ENCODE results near the gene MZT2A.
"Not testable (repeated sequence)": the region's sequence is repeated elsewhere in the genome, so short reads cannot be mapped to it uniquely, and the experiment has no call there.

The MZT2A gene

GRCh38 chr2:131493199-131493968 lies 1.2 kb upstream of the MZT2A start:
- Histone ChIP-seq H3K4me1 (ENCODE audit: insufficient read depth, insufficient read length) (peaks cover 10% of the 10 kb centered on the region), H3K4me3 (ENCODE audit: insufficient read length, low read depth) (peak overlapping the region; percentile 98), H3K9me3 (ENCODE audit: insufficient read depth, low read length) (no peaks in the 10 kb centered on the region), H3K9ac (ENCODE audit: insufficient read length, low read depth) (peak overlapping the region; percentile 99), H3K36me3 (ENCODE audit: insufficient read depth, insufficient read length, low read length) (peaks cover 50% of the 10 kb centered on the region), H3K27me3 (ENCODE audit: insufficient read depth, insufficient read length) (no peaks in the 10 kb centered on the region)
- no peak for DNase-seq (ENCODE audit: low read depth, low spot score)
- TF ChIP-seq ZNF274 (IDR thresholded peaks at IDR 0.05; ENCODE audit: low read depth, low read length) (no peak), YY1 (IDR thresholded peaks at IDR 0.05; ENCODE audit: insufficient read depth, insufficient read length) (no peak), SUZ12 (IDR thresholded peaks at IDR 0.05; ENCODE audit: extremely low read depth, insufficient read depth, insufficient read length) (no peak)

DNA sequence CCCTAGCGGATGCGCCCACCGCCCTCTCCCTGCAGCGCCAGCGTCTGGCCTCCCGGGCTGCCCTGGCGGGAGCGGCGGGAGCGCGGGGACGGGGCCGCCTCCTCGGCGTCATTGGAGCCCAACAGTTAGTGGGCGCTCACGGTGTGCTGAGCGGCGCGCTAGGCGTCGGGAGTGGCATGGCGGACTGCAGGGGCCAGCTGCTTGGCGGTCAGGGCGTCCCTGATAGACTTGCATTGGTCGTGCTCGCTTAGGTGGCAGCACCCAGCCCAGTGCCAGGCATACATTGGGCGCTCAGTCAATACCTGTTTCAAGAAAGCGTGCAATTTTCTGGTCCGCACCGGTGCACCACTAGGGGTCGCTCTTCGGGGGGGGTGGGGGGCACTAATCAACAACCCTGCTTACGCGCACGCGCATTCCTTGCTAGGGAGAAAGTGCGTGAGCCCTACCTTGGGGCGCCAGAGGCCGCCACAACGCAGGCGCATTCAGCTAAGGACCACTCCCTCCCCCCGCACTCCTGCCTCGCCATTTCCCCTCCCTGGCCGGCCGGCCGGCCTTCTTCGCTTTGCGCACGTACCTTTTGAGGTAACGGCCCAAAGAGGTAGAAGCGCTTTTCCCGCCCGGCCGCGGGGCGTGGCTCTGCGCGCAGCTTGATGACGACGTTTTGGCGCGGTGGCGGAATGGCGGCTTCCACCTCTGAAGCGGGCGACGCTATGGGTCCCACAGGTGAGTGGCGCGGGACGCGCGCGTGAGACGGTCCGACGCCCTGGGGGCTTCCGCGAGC lies 411 bp upstream of the MZT2A start:
- Histone ChIP-seq H3K27me3 (ENCODE audit: insufficient read depth, insufficient read length) (no peaks in the 10 kb centered on the region), H3K9me3 (ENCODE audit: insufficient read depth, low read length) (no peaks in the 10 kb centered on the region), H3K4me1 (ENCODE audit: insufficient read depth, insufficient read length) (peaks cover 12% of the 10 kb centered on the region), H3K4me3 (ENCODE audit: insufficient read length, low read depth) (peak overlapping the region; percentile 98), H3K36me3 (ENCODE audit: insufficient read depth, insufficient read length, low read length) (peaks cover 50% of the 10 kb centered on the region), H3K9ac (ENCODE audit: insufficient read length, low read depth) (peak overlapping the region; percentile 99)
- TF ChIP-seq ZNF274 (IDR thresholded peaks at IDR 0.05; ENCODE audit: low read depth, low read length) (no peak), SUZ12 (IDR thresholded peaks at IDR 0.05; ENCODE audit: extremely low read depth, insufficient read depth, insufficient read length) (no peak), YY1 (IDR thresholded peaks at IDR 0.05; ENCODE audit: insufficient read depth, insufficient read length) (peak; percentile 78)
- DNase-seq (ENCODE audit: low read depth, low spot score): peak; percentile 93

DNA sequence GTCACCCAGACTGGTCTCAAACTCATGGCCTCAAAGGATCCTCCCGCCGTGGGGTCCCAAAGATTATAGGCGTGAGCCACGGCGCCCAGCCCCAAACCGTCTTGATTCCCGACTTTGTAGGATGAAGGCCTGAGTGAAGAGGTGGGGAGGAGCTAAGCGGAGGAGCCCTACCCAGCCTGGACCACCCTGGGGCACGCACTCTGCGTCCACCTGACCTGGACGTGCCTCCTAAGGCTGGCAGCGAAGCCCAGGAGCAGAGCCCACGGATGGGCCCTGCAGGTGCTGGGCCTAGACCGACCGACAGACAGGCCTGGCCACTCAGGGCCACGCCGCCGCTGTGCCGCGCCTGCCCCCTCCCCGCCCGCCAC lies 744 bp downstream of the MZT2A start:
- Histone ChIP-seq H3K4me1 (ENCODE audit: insufficient read depth, insufficient read length) (peaks cover 12% of the 10 kb centered on the region), H3K4me3 (ENCODE audit: insufficient read length, low read depth) (peak overlapping the region; percentile 55), H3K36me3 (ENCODE audit: insufficient read depth, insufficient read length, low read length) (peaks cover 43% of the 10 kb centered on the region), H3K9ac (ENCODE audit: insufficient read length, low read depth) (peak overlapping the region; percentile 90)
- not testable (repeated sequence) for H3K9me3 ChIP-seq (ENCODE audit: insufficient read depth, low read length); DNase-seq (ENCODE audit: low read depth, low spot score); H3K27me3 ChIP-seq (ENCODE audit: insufficient read depth, insufficient read length)

GRCh38 chr2:131490616-131491468 lies 1.4 kb downstream of the MZT2A start:
- not testable (repeated sequence) for H3K9me3 ChIP-seq (ENCODE audit: insufficient read depth, low read length); H3K27me3 ChIP-seq (ENCODE audit: insufficient read depth, insufficient read length); DNase-seq (ENCODE audit: low read depth, low spot score)
- H3K4me3 ChIP-seq (ENCODE audit: insufficient read length, low read depth): peak overlapping the region; percentile 55
- H3K9ac ChIP-seq (ENCODE audit: insufficient read length, low read depth): peak overlapping the region; percentile 90
- peaks cover 48% of the 10 kb centered on the region for H3K36me3 ChIP-seq (ENCODE audit: insufficient read depth, insufficient read length, low read length)
- H3K4me1 ChIP-seq (ENCODE audit: insufficient read depth, insufficient read length): peaks cover 12% of the 10 kb centered on the region

- Histone ChIP-seq H3K9me3 (ENCODE audit: insufficient read depth, low read length) (no peaks in the 10 kb centered on the region), H3K4me1 (ENCODE audit: insufficient read depth, insufficient read length) (peaks cover 12% of the 10 kb centered on the region), H3K36me3 (ENCODE audit: insufficient read depth, insufficient read length, low read length) (peaks cover 61% of the 10 kb centered on the region), H3K9ac (ENCODE audit: insufficient read length, low read depth) (no peak overlapping the region), H3K27me3 (ENCODE audit: insufficient read depth, insufficient read length) (no peaks in the 10 kb centered on the region), H3K4me3 (ENCODE audit: insufficient read length, low read depth) (no peak overlapping the region)
- TF ChIP-seq SUZ12 (IDR thresholded peaks at IDR 0.05; ENCODE audit: extremely low read depth, insufficient read depth, insufficient read length) (no peak), ZNF274 (IDR thresholded peaks at IDR 0.05; ENCODE audit: low read depth, low read length) (no peak), YY1 (IDR thresholded peaks at IDR 0.05; ENCODE audit: insufficient read depth, insufficient read length) (no peak)
- no peak for DNase-seq (ENCODE audit: low read depth, low spot score)
These were observed 3.6 kb downstream of the MZT2A start for GRCh38 chr2:131488306-131489205.

DNA sequence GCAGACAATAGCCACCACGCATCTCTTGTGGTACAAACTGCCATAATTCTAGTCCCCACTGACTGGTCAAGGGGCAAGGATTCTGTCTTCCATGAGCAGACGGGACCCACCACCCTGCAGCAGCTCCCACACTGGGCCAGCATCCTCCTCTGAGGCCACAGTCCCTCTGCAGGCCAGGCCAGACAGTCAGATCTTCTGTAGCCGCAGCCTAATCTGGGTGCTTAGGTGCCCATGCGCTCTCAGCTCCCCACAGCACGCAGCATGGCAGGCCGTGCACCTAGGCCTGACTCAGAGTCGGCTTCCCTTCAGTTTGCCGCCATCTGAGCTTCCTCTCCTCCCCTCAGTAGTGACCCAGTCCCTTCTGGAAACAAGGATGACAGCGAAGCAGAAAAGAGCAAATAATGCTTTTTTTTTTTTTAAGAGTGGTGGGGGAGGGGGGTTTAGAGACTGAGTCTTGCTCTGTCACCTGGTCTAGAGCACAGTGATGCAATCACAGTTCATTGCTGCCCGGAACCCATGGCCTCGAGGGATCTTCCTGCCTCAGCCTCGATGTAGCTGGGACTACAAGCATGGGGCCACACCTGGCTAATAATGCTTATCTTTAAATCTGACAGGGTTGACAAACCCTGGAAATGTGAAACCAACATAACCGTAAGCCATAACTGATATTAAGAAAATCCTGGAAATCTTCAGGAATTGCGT lies 5.8 kb downstream of the MZT2A start:
- not testable (repeated sequence) for H3K4me3 ChIP-seq (ENCODE audit: insufficient read length, low read depth); DNase-seq (ENCODE audit: low read depth, low spot score); H3K27me3 ChIP-seq (ENCODE audit: insufficient read depth, insufficient read length); H3K9me3 ChIP-seq (ENCODE audit: insufficient read depth, low read length); H3K9ac ChIP-seq (ENCODE audit: insufficient read length, low read depth)
- Histone ChIP-seq H3K36me3 (ENCODE audit: insufficient read depth, insufficient read length, low read length) (peaks cover 69% of the 10 kb centered on the region), H3K4me1 (ENCODE audit: insufficient read depth, insufficient read length) (peaks cover 12% of the 10 kb centered on the region)

DNA sequence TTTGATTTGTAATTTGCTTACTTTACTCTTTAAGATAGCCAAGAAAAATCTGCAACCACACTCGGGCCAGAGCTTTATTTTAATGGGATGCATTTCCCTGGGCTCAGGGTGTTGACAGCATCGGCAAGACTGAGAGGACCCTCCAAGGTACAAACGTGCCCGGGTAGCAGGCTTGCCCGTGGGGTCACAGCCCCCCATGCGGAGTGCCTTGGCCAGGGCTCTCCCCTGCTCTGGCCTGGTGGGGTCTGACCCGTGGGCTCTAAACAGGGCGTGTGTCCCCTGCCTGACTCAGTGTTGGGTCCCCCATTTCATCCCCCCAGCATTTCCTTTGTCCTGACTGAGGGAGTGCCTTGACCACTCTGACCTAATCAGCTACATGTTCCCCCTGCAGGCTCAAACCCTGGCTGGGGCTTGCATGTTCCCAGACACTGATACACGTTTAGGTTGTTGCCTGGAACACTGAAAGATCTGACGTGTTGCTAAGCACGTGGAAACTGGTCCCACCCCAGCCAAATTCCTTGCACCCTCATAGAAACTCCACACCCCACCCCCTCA lies 7.2 kb downstream of the MZT2A start:
- H3K4me1 ChIP-seq (ENCODE audit: insufficient read depth, insufficient read length); H3K9ac ChIP-seq (ENCODE audit: insufficient read length, low read depth); H3K4me3 ChIP-seq (ENCODE audit: insufficient read length, low read depth); H3K27me3 ChIP-seq (ENCODE audit: insufficient read depth, insufficient read length); H3K9me3 ChIP-seq (ENCODE audit: insufficient read depth, low read length); DNase-seq (ENCODE audit: low read depth, low spot score): not testable (repeated sequence)
- peaks cover 56% of the 10 kb centered on the region for H3K36me3 ChIP-seq (ENCODE audit: insufficient read depth, insufficient read length, low read length)

GRCh38 chr2:131483981-131484820 lies 8.0 kb downstream of the MZT2A start:
- H3K27me3 ChIP-seq (ENCODE audit: insufficient read depth, insufficient read length); DNase-seq (ENCODE audit: low read depth, low spot score); H3K9me3 ChIP-seq (ENCODE audit: insufficient read depth, low read length); H3K9ac ChIP-seq (ENCODE audit: insufficient read length, low read depth); H3K4me1 ChIP-seq (ENCODE audit: insufficient read depth, insufficient read length); H3K4me3 ChIP-seq (ENCODE audit: insufficient read length, low read depth): not testable (repeated sequence)
- peaks cover 51% of the 10 kb centered on the region for H3K36me3 ChIP-seq (ENCODE audit: insufficient read depth, insufficient read length, low read length)
